GM12891 (cell line): ENCODE data around the gene SPEN.

Experiments used
- POLR2A ChIP-seq: IDR thresholded peaks from 2 replicates; pipeline ENCODE4 v1.6.1; 2011; ENCODE audit warnings: low read depth, low read length, control low read depth
- POLR2AphosphoS5 ChIP-seq: IDR thresholded peaks from 2 replicates; pipeline ENCODE4 v1.6.1; 2011; ENCODE audit warnings: low read depth, low read length, control low read depth
- SPI1 ChIP-seq: IDR thresholded peaks from 2 replicates; pipeline ENCODE4 v1.6.1; 2011; ENCODE audit warnings: low read depth, low read length, control low read depth
- TAF1 ChIP-seq: IDR thresholded peaks from 2 replicates; pipeline ENCODE4 v1.6.1; 2011; ENCODE audit warnings: low read depth, low read length, control low read depth

GRCh38 chr1:15944308-15945010, 97.0 kb downstream of the SPEN start:
- TF ChIP-seq POLR2AphosphoS5 = no peak
- no peak for TF ChIP-seq POLR2A
- TF ChIP-seq SPI1 = no peak
- TF ChIP-seq TAF1 = no peak
